Measurements from ENCODE around the gene KLHL3.

The KLHL3 gene

GRCh38 chr5:137708062-137708461 is 27.8 kb downstream of the KLHL3 start:
- no peak for DNase-seq (ENCODE audit: low read depth)

- no peak for DNase-seq (ENCODE audit: low read depth)
These were observed 29.0 kb downstream of the KLHL3 start for GRCh38 chr5:137706841-137707240.

GRCh38 chr5:137705106-137705505 is 30.8 kb downstream of the KLHL3 start:
- no peak for DNase-seq (ENCODE audit: low read depth)

GRCh38 chr5:137703565-137703964 is 32.3 kb downstream of the KLHL3 start:
- DNase-seq (ENCODE audit: low read depth): no peak

- no peak for DNase-seq (ENCODE audit: low read depth)
These were observed 35.6 kb downstream of the KLHL3 start for GRCh38 chr5:137700282-137700680.

- DNase-seq (ENCODE audit: low read depth): no peak
These were observed 36.3 kb downstream of the KLHL3 start for GRCh38 chr5:137699336-137700281.

- DNase-seq (ENCODE audit: low read depth): no peak
These were observed 39.4 kb downstream of the KLHL3 start for GRCh38 chr5:137696481-137696880.

GRCh38 chr5:137695651-137696428 is 40.0 kb downstream of the KLHL3 start:
- DNase-seq (ENCODE audit: low read depth): no peak

- no peak for DNase-seq (ENCODE audit: low read depth)
These were observed 41.8 kb downstream of the KLHL3 start for GRCh38 chr5:137693951-137694721.

GRCh38 chr5:137693307-137693950 is 42.5 kb downstream of the KLHL3 start:
- DNase-seq (ENCODE audit: low read depth): no peak

- no peak for DNase-seq (ENCODE audit: low read depth)
These were observed 46.6 kb downstream of the KLHL3 start for GRCh38 chr5:137689306-137689705.

- DNase-seq (ENCODE audit: low read depth): no peak
These were observed 47.6 kb downstream of the KLHL3 start for GRCh38 chr5:137688210-137688840.

- DNase-seq (ENCODE audit: low read depth): no peak
These were observed 51.1 kb downstream of the KLHL3 start for GRCh38 chr5:137684761-137685160.

GRCh38 chr5:137681191-137681590 is 54.7 kb downstream of the KLHL3 start:
- no peak for DNase-seq (ENCODE audit: low read depth)

GRCh38 chr5:137679910-137680309 is 56.0 kb downstream of the KLHL3 start:
- DNase-seq (ENCODE audit: low read depth): no peak

- no peak for DNase-seq (ENCODE audit: low read depth)
These were observed 56.7 kb downstream of the KLHL3 start for GRCh38 chr5:137679195-137679594.

- no peak for DNase-seq (ENCODE audit: low read depth)
These were observed 63.0 kb downstream of the KLHL3 start for GRCh38 chr5:137672881-137673280.

- no peak for DNase-seq (ENCODE audit: low read depth)
These were observed 63.9 kb downstream of the KLHL3 start for GRCh38 chr5:137672001-137672400.

GRCh38 chr5:137669811-137670210 is 66.1 kb downstream of the KLHL3 start:
- no peak for DNase-seq (ENCODE audit: low read depth)

- DNase-seq (ENCODE audit: low read depth): no peak
These were observed 67.3 kb downstream of the KLHL3 start for GRCh38 chr5:137668637-137669036.

- no peak for DNase-seq (ENCODE audit: low read depth)
These were observed 68.5 kb downstream of the KLHL3 start for GRCh38 chr5:137667341-137667740.
